ENCODE data around the gene DOCK1.

DOCK1 gene

GRCh38 chr10:127094984-127095383 is 189.8 kb downstream of the DOCK1 start:
- no peak for DNase-seq

GRCh38 chr10:127100983-127101615 is 195.9 kb downstream of the DOCK1 start:
- DNase-seq = no peak

GRCh38 chr10:127102176-127102575 is 196.9 kb downstream of the DOCK1 start:
- no peak for DNase-seq

- DNase-seq = no peak
These were observed 209.9 kb downstream of the DOCK1 start for GRCh38 chr10:127115100-127115499.

- DNase-seq = no peak
These were observed 211.9 kb downstream of the DOCK1 start for GRCh38 chr10:127117125-127117524.

GRCh38 chr10:127118034-127118433 is 212.8 kb downstream of the DOCK1 start:
- no peak for DNase-seq

GRCh38 chr10:127119936-127120335 is 214.7 kb downstream of the DOCK1 start:
- no peak for DNase-seq

GRCh38 chr10:127122831-127123230 is 217.6 kb downstream of the DOCK1 start:
- DNase-seq = no peak

GRCh38 chr10:127123626-127124025 is 218.4 kb downstream of the DOCK1 start:
- DNase-seq = no peak

- no peak for DNase-seq
These were observed 220.1 kb downstream of the DOCK1 start for GRCh38 chr10:127125331-127125730.

GRCh38 chr10:127127822-127128221 is 222.6 kb downstream of the DOCK1 start:
- DNase-seq = no peak

- DNase-seq = no peak
These were observed 223.9 kb downstream of the DOCK1 start for GRCh38 chr10:127129104-127129503.

- DNase-seq = no peak
These were observed 227.2 kb downstream of the DOCK1 start for GRCh38 chr10:127132451-127132850.

- DNase-seq = no peak
These were observed 228.0 kb downstream of the DOCK1 start for GRCh38 chr10:127133225-127133624.

GRCh38 chr10:127133672-127134500 is 228.7 kb downstream of the DOCK1 start:
- DNase-seq = no peak

- no peak for DNase-seq
These were observed 230.8 kb downstream of the DOCK1 start for GRCh38 chr10:127135844-127136577.

GRCh38 chr10:127137391-127137790 is 232.2 kb downstream of the DOCK1 start:
- DNase-seq = no peak

GRCh38 chr10:127142136-127142535 is 236.9 kb downstream of the DOCK1 start:
- DNase-seq = no peak

GRCh38 chr10:127142856-127143255 is 237.6 kb downstream of the DOCK1 start:
- DNase-seq = no peak

GRCh38 chr10:127145173-127145572 is 239.9 kb downstream of the DOCK1 start:
- no peak for DNase-seq

GRCh38 chr10:127146661-127147060 is 241.4 kb downstream of the DOCK1 start:
- DNase-seq = no peak

GRCh38 chr10:127148066-127148932 is 243.1 kb downstream of the DOCK1 start:
- DNase-seq = no peak

GRCh38 chr10:127148933-127149220 is 243.6 kb downstream of the DOCK1 start:
- no peak for DNase-seq

Data from NCI-H1694 treated with DMSO at 0.1 percent for 48 hours (cell line).